Activated T-helper 17 cell treated with anti-CD3 and anti-CD28 coated beads, Interleukin-2, amount 50 U/mL, for 72 hours (primary cell): ENCODE data around the gene C19orf85. TPM values are rescaled to one million over a fixed set of nuclear protein-coding genes. Genes with fewer than 3 reads are reported as not detected.
"Not testable (repeated sequence)": the region's sequence is repeated elsewhere in the genome, so short reads cannot be mapped to it uniquely, and the experiment has no call there.

Experiments used
- ATAC-seq: fragments of 150-1000 bp; cut with Tn5 transposase; replicated peaks from 2 replicates; pipeline ENCODE4 v1.10.0; 2021; ENCODE audit warnings: mild to moderate bottlenecking, moderate library complexity
- H3K27ac Mint-ChIP-seq: one replicate; pipeline ENCODE4 v1.8.0; 2022; ENCODE audit warnings: mixed read lengths
- H3K27me3 Mint-ChIP-seq: one replicate; pipeline ENCODE4 v1.8.0; 2022; ENCODE audit warnings: mixed read lengths
- H3K36me3 Mint-ChIP-seq: one replicate; pipeline ENCODE4 v1.8.0; 2022; ENCODE audit warnings: low read depth, mild to moderate bottlenecking, mixed read lengths
- H3K4me1 Mint-ChIP-seq: one replicate; pipeline ENCODE4 v1.8.0; 2022; ENCODE audit warnings: mixed read lengths
- H3K4me3 Mint-ChIP-seq: one replicate; pipeline ENCODE4 v1.8.0; 2022; ENCODE audit warnings: mild to moderate bottlenecking, mixed read lengths
- H3K9me3 Mint-ChIP-seq: one replicate; pipeline ENCODE4 v1.8.0; 2022; ENCODE audit warnings: mixed read lengths
- total RNA-seq, 2 donors: library from RNA; stranded (reverse); gene quantifications; one replicate each; pipeline ENCODE4 v1.2.3, GENCODE V29; 2022

C19orf85 gene
- total RNA-seq, 2 donors from 2014 or later, result not detected

DNA sequence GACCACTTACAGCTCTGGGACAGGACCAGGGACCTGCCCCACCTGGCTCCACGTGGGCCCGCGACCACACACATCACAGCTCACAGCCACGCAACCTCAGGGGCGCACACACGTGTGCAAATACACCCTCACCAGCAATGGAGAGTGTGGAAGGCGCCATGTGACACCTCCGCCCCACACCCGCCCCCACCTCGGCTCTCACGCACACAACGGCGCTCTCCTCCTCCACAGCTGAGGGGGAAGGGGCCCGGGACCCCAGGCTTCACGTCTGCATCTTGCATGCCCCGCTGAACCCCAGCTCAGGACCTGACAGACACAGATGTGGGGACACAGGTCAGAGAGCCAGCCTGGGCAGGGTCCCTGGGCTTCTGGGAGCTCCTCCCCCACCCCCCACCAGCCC, 15.1 kb downstream of the C19orf85 start:
- Mint-ChIP-seq H3K27me3 (peaks cover 29% of the 10 kb centered on the region), H3K9me3 (no peaks in the 10 kb centered on the region), H3K36me3 (no peaks in the 10 kb centered on the region), H3K27ac (no peak overlapping the region), H3K4me1 (no peaks in the 10 kb centered on the region), H3K4me3 (no peak overlapping the region)
- ATAC-seq, result no peak

- peaks cover 38% of the 10 kb centered on the region for H3K27me3 Mint-ChIP-seq
- H3K36me3 Mint-ChIP-seq, H3K4me1 Mint-ChIP-seq, H3K9me3 Mint-ChIP-seq, H3K4me3 Mint-ChIP-seq, H3K27ac Mint-ChIP-seq, ATAC-seq: not testable (repeated sequence)
Observed at GRCh38 chr19:55448175-55448490, 16.4 kb downstream of the C19orf85 start.

DNA sequence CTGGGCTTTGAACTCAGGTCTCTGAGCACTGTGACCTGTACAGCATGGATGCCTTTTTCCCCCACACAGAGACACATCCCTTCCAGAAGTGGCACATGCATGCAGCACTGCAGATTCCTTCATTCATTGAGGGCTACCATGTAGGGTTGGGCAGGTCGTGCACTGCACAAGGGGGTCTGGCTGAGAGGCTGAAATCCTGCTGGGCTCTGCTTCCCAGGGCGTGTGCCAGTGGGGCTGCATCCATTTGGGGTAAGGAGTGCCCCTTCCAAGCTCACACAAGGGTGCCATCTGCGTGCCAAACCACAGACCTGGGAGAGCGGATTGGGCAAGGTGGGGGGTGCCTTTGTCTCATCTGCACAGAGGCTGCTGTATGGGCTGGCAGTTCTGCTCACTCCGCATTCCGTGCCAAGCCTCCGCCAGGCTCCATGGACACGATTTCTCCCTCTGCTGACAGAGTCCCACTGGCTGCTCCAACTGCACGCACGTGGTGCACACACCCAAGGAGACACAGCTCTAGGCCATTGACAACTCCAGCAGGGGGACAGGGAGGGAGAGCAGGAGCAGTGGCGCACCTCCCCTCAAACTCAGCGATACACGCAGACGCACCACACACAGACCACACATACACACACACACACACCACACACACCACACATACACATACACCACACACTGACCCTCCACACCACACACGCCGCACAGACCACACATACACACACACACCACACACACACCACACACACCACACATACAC, 17.0 kb downstream of the C19orf85 start:
- peaks cover 42% of the 10 kb centered on the region for H3K27me3 Mint-ChIP-seq

GRCh38 chr19:55446060-55446459, 18.5 kb downstream of the C19orf85 start:
- H3K36me3 Mint-ChIP-seq, result peaks cover 7% of the 10 kb centered on the region
- peaks cover 42% of the 10 kb centered on the region for H3K27me3 Mint-ChIP-seq
- H3K4me3 Mint-ChIP-seq, result no peak overlapping the region
- H3K9me3 Mint-ChIP-seq, result no peaks in the 10 kb centered on the region
- ATAC-seq, result no peak
- peaks cover 6% of the 10 kb centered on the region for H3K4me1 Mint-ChIP-seq
- no peak overlapping the region for H3K27ac Mint-ChIP-seq

More for the DNA sequence above, 17.0 kb downstream of the C19orf85 start:
- H3K36me3 Mint-ChIP-seq, result no peaks in the 10 kb centered on the region
- H3K4me1 Mint-ChIP-seq, result no peaks in the 10 kb centered on the region
- H3K4me3 Mint-ChIP-seq, result no peak overlapping the region
- H3K27ac Mint-ChIP-seq, result no peak overlapping the region
- ATAC-seq, result peak; percentile 47
- no peaks in the 10 kb centered on the region for H3K9me3 Mint-ChIP-seq

- Mint-ChIP-seq H3K27me3 (peaks cover 43% of the 10 kb centered on the region), H3K36me3 (peaks cover 11% of the 10 kb centered on the region), H3K4me3 (no peak overlapping the region), H3K27ac (no peak overlapping the region), H3K9me3 (no peaks in the 10 kb centered on the region), H3K4me1 (peaks cover 10% of the 10 kb centered on the region)
- ATAC-seq, result no peak
Observed at GRCh38 chr19:55444646-55445045, 19.9 kb downstream of the C19orf85 start.

GRCh38 chr19:55443824-55444480, 20.6 kb downstream of the C19orf85 start:
- Mint-ChIP-seq H3K36me3 (peaks cover 11% of the 10 kb centered on the region), H3K27ac (no peak overlapping the region), H3K4me3 (no peak overlapping the region), H3K9me3 (no peaks in the 10 kb centered on the region), H3K4me1 (peaks cover 10% of the 10 kb centered on the region), H3K27me3 (peaks cover 50% of the 10 kb centered on the region)
- no peak for ATAC-seq

GRCh38 chr19:55443045-55443823, 21.3 kb downstream of the C19orf85 start, which contains the start of gene SHISA7:
SHISA7 (minus strand) TSS chr19:55443300; CDS start chr19:55442863, 437 bp downstream.
- H3K4me3 Mint-ChIP-seq, result no peak within 1 kb of the TSS
- peaks cover 10% of the 10 kb centered on the region for H3K4me1 Mint-ChIP-seq

GRCh38 chr19:55442372-55442961, 22.1 kb downstream of the C19orf85 start:
- Mint-ChIP-seq H3K36me3 (peaks cover 11% of the 10 kb centered on the region), H3K4me1 (peaks cover 10% of the 10 kb centered on the region), H3K4me3 (no peak overlapping the region), H3K27me3 (peaks cover 53% of the 10 kb centered on the region), H3K9me3 (no peaks in the 10 kb centered on the region), H3K27ac (no peak overlapping the region)
- no peak for ATAC-seq

More at GRCh38 chr19:55443045-55443823, 21.3 kb downstream of the C19orf85 start, which contains the start of gene SHISA7:
- ATAC-seq, result no peak
- Mint-ChIP-seq H3K27me3 (peaks cover 53% of the 10 kb centered on the region), H3K36me3 (peaks cover 11% of the 10 kb centered on the region), H3K9me3 (no peaks in the 10 kb centered on the region), H3K27ac (no peak within 1 kb of the TSS)

DNA sequence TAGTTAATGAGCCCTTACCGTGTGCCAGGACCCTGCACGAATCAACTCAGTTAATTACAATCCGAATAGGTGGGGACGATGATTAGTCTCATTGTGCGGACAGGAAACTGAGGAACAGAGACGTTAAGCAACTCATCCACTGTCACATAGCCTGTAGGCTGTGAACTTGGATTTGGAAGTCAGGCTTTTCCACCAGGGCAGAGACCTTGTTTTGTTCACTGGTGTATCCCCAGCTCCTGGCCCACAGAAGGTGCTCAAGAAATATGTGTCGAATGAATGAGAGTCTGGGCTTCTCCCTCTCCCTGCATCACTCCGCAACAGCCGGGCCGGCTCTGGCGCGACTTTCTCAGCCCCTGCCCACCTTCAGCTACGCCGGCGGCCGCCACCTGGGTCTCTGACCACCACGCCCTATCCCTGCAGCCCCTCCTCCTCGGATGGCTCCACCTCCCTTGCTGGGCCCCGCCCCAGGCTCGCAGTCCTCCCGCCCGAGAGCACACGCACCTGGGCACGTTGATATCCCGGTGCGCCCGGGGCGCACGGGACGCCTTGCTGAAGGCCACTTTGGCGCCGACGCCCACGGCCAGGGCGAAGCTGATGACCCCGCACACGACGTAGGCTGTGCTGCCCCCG, 22.7 kb downstream of the C19orf85 start:
- H3K4me3 Mint-ChIP-seq, result peak overlapping the region; percentile 20
- no peaks in the 10 kb centered on the region for H3K9me3 Mint-ChIP-seq
- no peak overlapping the region for H3K27ac Mint-ChIP-seq
- H3K36me3 Mint-ChIP-seq, result peaks cover 11% of the 10 kb centered on the region
- peaks cover 10% of the 10 kb centered on the region for H3K4me1 Mint-ChIP-seq
- peaks cover 53% of the 10 kb centered on the region for H3K27me3 Mint-ChIP-seq
- peak; percentile 42 for ATAC-seq

GRCh38 chr19:55441319-55441691, 23.2 kb downstream of the C19orf85 start:
- peaks cover 10% of the 10 kb centered on the region for H3K4me1 Mint-ChIP-seq
- H3K27ac Mint-ChIP-seq, result no peak overlapping the region
- peak overlapping the region; percentile 20 for H3K4me3 Mint-ChIP-seq
- no peak for ATAC-seq
- peaks cover 53% of the 10 kb centered on the region for H3K27me3 Mint-ChIP-seq
- H3K36me3 Mint-ChIP-seq, result peaks cover 11% of the 10 kb centered on the region
- no peaks in the 10 kb centered on the region for H3K9me3 Mint-ChIP-seq

GRCh38 chr19:55440411-55441105, 24.0 kb downstream of the C19orf85 start:
- Mint-ChIP-seq H3K4me3 (peak overlapping the region; percentile 20), H3K27me3 (peaks cover 48% of the 10 kb centered on the region), H3K27ac (no peak overlapping the region), H3K9me3 (no peaks in the 10 kb centered on the region), H3K36me3 (peaks cover 11% of the 10 kb centered on the region), H3K4me1 (peaks cover 10% of the 10 kb centered on the region)
- ATAC-seq, result no peak

DNA sequence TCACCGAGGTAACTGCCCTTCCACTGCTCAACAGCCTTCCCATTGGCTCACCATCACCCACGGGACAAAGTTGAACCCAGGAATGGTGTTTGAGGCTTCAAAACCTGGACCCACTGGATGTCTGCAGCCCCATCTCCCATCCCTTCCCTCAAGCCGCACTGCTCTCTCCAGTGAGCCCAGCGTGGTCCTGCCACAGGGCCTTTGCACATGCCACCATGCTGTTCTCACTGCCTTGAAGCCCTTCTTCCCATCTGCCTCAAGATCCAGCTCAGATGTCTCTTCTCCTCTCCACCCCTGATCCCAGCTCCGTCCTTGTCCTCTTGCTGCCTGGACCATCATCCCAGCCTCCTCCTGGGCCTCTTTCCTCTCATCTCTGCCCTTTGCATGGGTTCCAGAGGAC, 25.5 kb downstream of the C19orf85 start:
- Mint-ChIP-seq H3K27me3 (peaks cover 38% of the 10 kb centered on the region), H3K9me3 (no peaks in the 10 kb centered on the region), H3K36me3 (peaks cover 11% of the 10 kb centered on the region)

GRCh38 chr19:55437410-55437809, 27.1 kb downstream of the C19orf85 start:
- Mint-ChIP-seq H3K36me3 (peaks cover 11% of the 10 kb centered on the region), H3K4me3 (no peak overlapping the region), H3K4me1 (peaks cover 10% of the 10 kb centered on the region), H3K27ac (no peak overlapping the region), H3K27me3 (peaks cover 29% of the 10 kb centered on the region), H3K9me3 (no peaks in the 10 kb centered on the region)
- ATAC-seq, result no peak

More for the DNA sequence above, 25.5 kb downstream of the C19orf85 start:
- ATAC-seq, result no peak
- H3K27ac Mint-ChIP-seq, result no peak overlapping the region
- no peak overlapping the region for H3K4me3 Mint-ChIP-seq
- H3K4me1 Mint-ChIP-seq, result peaks cover 10% of the 10 kb centered on the region
